Measurements from ENCODE around the gene ANXA8.
"Not testable (repeated sequence)": the region's sequence is repeated elsewhere in the genome, so short reads cannot be mapped to it uniquely, and the experiment has no call there.

The ANXA8 gene, protein sequence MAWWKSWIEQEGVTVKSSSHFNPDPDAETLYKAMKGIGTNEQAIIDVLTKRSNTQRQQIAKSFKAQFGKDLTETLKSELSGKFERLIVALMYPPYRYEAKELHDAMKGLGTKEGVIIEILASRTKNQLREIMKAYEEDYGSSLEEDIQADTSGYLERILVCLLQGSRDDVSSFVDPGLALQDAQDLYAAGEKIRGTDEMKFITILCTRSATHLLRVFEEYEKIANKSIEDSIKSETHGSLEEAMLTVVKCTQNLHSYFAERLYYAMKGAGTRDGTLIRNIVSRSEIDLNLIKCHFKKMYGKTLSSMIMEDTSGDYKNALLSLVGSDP

DNA sequence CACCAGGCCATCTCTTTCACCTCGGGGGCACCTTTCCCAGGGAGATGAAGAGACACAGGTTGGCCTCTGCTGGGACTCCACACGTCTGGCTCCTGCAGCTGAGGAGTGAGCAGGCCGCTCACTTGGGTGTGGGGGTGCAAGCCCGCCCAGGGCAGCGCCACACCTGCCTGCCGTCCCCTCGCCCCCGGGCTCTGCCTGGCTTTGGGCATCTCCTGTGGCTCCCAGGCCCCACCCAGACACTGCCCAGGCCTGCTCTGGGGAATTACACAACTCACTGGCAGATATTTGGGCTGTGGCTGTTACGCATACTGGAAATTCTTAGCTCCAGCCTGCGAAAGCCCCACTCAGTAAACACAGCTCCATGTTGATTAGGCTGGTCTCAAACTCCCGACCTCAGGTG lies at the start of gene ANXA8:
ANXA8 (minus strand) TSS at position 193 of the 400 bp plus-strand sequence; CDS start at position 11, 182 bp downstream.
- not testable (repeated sequence) for DNase-seq

- DNase-seq: not testable (repeated sequence)
These were observed 39.6 kb upstream of the ANXA8 start, which contains the start of gene AGAP9 for GRCh38 chr10:47523475-47523874. Gene AGAP9 (minus strand): TSS chr10:47523638. CDS start chr10:47523526, 112 bp downstream.

- DNase-seq: not testable (repeated sequence)
These were observed 18.4 kb upstream of the ANXA8 start for GRCh38 chr10:47502313-47502712.

- DNase-seq: not testable (repeated sequence)
These were observed 10.3 kb upstream of the ANXA8 start for GRCh38 chr10:47494226-47494625.

- DNase-seq: not testable (repeated sequence)
These were observed 7.7 kb upstream of the ANXA8 start, which contains the start of gene FAM25G for GRCh38 chr10:47491600-47491999. Gene FAM25G (minus strand): TSS chr10:47491700. CDS start chr10:47491674, 26 bp downstream.

- not testable (repeated sequence) for DNase-seq
These were observed 5.7 kb upstream of the ANXA8 start for GRCh38 chr10:47489630-47490029.

DNA sequence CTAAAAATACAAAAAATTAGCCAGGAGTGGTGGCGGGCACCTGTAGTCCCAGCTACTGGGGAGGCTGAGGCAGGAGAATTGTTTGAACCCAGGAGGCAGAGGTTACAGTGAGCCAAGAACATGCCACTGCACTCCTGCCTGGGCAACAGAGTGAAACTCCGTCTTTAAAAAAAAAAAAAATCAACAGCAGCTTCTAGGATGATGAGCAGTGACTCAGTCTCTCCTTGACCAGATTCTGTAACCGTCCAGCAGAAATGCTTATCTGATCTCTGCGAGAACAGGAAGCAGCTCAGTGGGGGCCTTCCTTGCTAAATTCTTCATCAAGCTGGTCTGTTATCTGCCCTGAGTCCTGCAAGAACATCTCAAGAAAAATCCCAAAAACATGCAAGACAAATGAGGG lies 2.0 kb upstream of the ANXA8 start:
- DNase-seq: not testable (repeated sequence)

DNA sequence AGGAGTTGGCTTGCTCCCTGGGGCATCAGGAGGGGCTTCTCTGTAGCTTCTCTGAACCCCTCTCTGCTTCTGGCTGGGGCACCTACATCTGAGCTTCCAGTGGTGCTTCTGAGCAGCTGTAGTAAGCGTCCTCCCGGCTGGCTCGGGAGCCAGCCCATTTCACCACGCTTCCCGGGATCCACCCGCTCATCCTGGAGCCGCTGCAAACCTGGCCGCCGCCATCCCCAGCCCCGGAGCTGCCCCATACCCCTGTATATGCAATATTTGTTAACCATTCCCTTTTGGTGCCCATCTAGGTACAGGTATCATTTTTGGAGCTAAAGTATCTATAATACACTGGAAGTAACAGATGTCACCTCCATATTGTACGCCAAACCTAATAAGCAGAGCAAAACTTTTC lies 871 bp upstream of the ANXA8 start:
- not testable (repeated sequence) for DNase-seq

GRCh38 chr10:47482367-47482766 lies 1.5 kb downstream of the ANXA8 start:
- not testable (repeated sequence) for DNase-seq

GRCh38 chr10:47481768-47482181 lies 2.1 kb downstream of the ANXA8 start:
- not testable (repeated sequence) for DNase-seq

GRCh38 chr10:47481182-47481766 lies 2.6 kb downstream of the ANXA8 start:
- DNase-seq: not testable (repeated sequence)

- not testable (repeated sequence) for DNase-seq
These were observed 3.8 kb downstream of the ANXA8 start for GRCh38 chr10:47480133-47480532.

DNA sequence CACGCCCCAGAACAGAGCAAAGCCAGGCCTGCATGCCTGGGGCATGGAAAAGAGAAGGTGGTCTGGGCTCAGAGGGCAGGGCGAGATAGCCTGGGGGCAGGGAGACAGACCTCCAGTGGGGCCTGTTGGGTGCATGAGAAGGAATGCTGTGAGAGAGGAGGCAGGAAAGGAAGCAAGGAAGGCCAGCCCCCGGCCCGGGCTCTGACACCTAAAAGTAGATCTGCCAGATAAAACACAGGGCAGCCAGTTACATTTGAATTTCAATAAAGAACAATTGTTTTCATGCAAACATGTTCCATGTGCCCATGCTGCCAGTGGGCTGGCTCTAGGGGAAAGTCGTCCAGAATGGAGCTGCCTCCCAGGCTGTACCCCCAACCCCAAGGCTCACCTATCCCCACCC lies 5.8 kb downstream of the ANXA8 start:
- not testable (repeated sequence) for DNase-seq

DNA sequence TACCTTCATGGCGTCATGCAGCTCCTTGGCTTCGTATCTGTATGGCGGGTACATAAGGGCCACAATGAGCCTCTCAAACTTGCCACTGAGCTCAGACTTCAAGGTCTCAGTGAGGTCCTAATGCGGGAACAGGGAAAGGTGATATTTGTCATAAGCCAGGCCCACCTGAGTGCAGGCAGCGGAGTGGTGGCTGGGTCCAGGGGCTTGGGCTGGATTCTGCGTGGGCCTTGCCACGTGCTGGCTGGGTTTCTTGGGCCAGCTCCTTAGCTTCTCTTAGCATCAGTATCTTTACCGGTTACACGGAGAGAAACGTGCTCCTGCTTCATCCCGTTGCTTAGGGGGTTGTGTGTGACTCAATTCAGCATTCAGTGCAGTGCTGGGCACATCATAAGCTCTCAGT lies 6.8 kb downstream of the ANXA8 start:
- not testable (repeated sequence) for DNase-seq

GRCh38 chr10:47475101-47475500 lies 8.8 kb downstream of the ANXA8 start:
- not testable (repeated sequence) for DNase-seq

- not testable (repeated sequence) for DNase-seq
These were observed 10.4 kb downstream of the ANXA8 start for GRCh38 chr10:47473516-47473915.

DNA sequence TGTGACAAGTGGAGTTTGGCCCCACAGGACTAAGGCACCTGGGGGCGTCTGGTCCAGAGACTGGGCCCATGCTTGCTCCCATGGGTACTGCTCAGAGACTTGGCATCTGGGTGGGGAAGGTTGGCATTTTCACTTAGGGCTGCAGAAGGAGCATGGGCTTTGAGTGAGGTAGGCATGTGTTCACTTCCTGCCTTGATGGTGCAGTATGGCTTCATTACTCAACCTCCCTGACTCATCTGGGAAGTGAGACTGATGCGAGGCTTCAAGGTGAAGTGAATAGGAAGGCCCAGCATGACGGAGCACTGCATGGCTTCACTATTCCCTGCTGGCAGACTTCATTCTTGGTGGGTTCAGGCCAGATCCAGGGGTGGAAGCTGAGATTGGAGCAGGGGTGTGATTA lies 11.3 kb downstream of the ANXA8 start:
- DNase-seq: not testable (repeated sequence)

- DNase-seq: not testable (repeated sequence)
These were observed 11.8 kb downstream of the ANXA8 start for GRCh38 chr10:47472072-47472471.

DNA sequence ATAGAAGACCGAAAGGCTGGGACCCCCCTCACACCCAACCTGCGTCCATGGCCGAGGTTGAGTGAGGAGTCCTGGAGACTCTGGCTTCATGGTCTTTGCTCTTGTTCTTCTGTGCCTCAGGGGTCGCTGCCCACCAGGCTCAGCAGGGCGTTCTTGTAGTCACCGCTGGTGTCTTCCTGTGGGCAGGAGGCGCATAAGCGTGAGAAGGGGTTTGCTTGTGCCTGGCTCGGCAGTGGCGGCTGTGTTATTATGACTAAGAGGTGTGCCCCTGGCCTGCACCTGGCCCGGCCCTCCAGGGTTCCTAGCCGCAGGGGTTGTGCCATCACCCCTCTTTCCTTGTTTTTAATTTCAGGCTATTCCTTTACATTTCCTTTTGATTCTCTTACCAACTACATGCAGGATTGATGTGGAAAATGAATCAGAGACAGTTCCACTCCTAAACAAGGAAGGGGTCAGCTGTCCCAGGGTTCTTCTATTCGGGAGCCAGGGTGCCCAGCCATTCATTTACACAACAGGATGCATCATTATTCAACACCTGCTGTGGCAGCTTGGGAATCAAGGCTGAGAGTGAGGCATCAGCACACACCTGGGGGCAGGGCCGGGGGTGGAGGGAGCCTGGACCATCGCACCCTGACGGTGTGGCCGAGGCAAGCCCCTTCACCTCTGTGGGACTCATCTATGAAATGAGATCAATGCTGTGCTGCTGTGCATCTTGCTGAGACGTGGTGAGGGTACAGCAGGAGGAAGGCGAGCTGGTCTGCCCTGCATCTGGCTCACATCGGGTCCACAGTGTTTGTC lies 15.0 kb downstream of the ANXA8 start:
- DNase-seq: not testable (repeated sequence)

DNA sequence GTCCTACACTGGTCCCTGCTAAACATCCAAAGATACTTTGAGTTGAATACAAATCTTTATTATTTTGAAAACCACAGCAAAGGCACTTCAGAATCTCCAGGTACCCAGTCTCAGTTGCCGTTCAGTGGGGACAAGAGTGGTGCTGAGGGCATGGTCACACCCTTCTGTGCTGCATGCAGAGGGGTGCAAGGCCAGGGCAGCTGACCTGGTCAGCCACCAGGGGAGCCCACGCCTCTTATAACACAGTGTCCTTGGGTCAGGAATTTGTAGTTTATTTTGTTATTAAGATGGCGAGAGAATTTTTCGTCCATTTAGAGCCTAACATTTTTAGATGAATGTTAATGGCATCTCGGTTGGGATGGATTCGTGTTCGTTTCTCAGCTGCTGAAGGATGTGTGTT lies 16.0 kb downstream of the ANXA8 start:
- DNase-seq: not testable (repeated sequence)

GRCh38 chr10:47467458-47467857 lies 16.5 kb downstream of the ANXA8 start:
- not testable (repeated sequence) for DNase-seq

DNA sequence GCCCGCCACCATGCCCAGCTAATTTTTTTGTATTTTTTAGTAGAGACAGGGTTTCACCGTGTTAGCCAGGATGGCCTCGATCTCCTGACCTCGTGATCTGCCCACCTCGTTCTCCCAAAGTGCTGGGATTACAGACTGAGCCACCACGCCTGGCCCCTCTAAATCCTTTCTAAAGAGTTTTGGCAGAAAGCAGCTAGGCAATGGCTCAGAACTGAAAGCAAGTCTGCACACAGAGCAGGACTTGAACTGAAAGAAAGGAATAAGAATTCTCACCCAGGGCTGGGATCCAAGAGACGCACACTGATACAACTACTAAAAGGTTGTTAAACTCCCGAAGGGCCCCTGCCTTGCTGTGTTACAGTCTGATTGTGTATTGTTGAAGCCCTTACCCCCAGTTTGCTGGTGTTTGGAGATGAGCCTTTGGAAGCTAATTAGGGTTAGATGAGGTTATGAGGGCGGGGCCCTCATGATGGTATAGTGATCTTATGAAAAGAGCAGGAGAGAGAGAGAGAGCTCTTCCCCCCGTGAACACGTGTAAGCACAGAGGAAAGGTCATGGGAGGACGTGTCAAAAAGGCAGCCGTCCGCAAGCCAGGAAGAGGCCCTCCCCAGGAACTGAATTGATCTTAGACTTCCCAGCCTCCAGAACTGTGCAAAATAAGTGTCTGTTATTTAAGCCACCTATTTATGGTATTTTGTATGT lies 18.5 kb downstream of the ANXA8 start:
- DNase-seq: not testable (repeated sequence)

All from stimulated activated naive CD4-positive, alpha-beta T cell (primary cell).